ENCODE data around the gene ADAMTS2.

ADAMTS2 gene

GRCh38 chr5:179146277-179146676 lies 199.0 kb downstream of the ADAMTS2 start:
- DNase-seq (ENCODE audit: low spot score): no peak
- no peak overlapping the region for H2AK5ac ChIP-seq (ENCODE audit: low read depth, low read length)
- no peak overlapping the region for H3K23ac ChIP-seq (ENCODE audit: low read depth, low read length, poor library complexity)
- H2BK5ac ChIP-seq (ENCODE audit: low read length): no peak overlapping the region
- no peak overlapping the region for H2BK12ac ChIP-seq (ENCODE audit: low read length)
- no peak overlapping the region for H3K4me2 ChIP-seq (ENCODE audit: insufficient read depth, low read length, poor library complexity, severe bottlenecking)
- H3K14ac ChIP-seq (ENCODE audit: low read length): no peak overlapping the region
- no peak overlapping the region for H3K4ac ChIP-seq (ENCODE audit: low read length)
- H3K27ac ChIP-seq (replicated peaks; ENCODE audit: low read length): no peak overlapping the region
- no peaks in the 10 kb centered on the region for H3K36me3 ChIP-seq (replicated peaks in 1 of 2; ENCODE audit: control insufficient read depth in 2 of 2, insufficient read depth in 2 of 2, low read length in 2 of 2)
- no peak overlapping the region for H3K4me3 ChIP-seq (ENCODE audit: low read length in 2 of 2)
- H4K91ac ChIP-seq (ENCODE audit: low read depth, low read length, poor library complexity): no peak overlapping the region
- peaks cover 0 to 4% (median 0%) of the 10 kb centered on the region in 3 experiments for H3K27me3 ChIP-seq (ENCODE audit: control insufficient read depth in 3 of 3, insufficient read depth in 3 of 3, low read depth in 1 of 3, low read length in 3 of 3)
- H3K79me1 ChIP-seq (ENCODE audit: low read depth, low read length): no peaks in the 10 kb centered on the region
- WGBS, 2 donors (ENCODE audit: extremely low coverage in 2 of 2, insufficient read length in 2 of 2, insufficient replicate concordance in 1 of 2): no CpG with 5 or more reads among the region's 10 CpGs
- no peak overlapping the region for H2BK15ac ChIP-seq (ENCODE audit: low read length)
- no peak overlapping the region for H2AFZ ChIP-seq (ENCODE audit: low read length)
- H3K9me3 ChIP-seq (replicated peaks in 1 of 2; ENCODE audit: control insufficient read depth in 2 of 2, insufficient read depth in 1 of 2, low read depth in 1 of 2, low read length in 2 of 2): no peaks in the 10 kb centered on the region
- no peak overlapping the region for H3K9ac ChIP-seq (ENCODE audit: low read depth, low read length, poor library complexity)
- H4K8ac ChIP-seq (ENCODE audit: low read depth, low read length): no peak overlapping the region
- no peaks in the 10 kb centered on the region for H3K4me1 ChIP-seq (ENCODE audit: control insufficient read depth in 2 of 2, insufficient read depth in 1 of 2, low read depth in 1 of 2, low read length in 2 of 2)
- H2BK120ac ChIP-seq (ENCODE audit: low read depth, low read length): no peak overlapping the region
- H3K18ac ChIP-seq (ENCODE audit: low read length): no peak overlapping the region

- WGBS, 2 donors (ENCODE audit: extremely low coverage in 2 of 2, insufficient read length in 2 of 2, insufficient replicate concordance in 1 of 2): no CpG with 5 or more reads among the region's 7 CpGs
- H3K9me3 ChIP-seq (replicated peaks in 1 of 2; ENCODE audit: control insufficient read depth in 2 of 2, insufficient read depth in 1 of 2, low read depth in 1 of 2, low read length in 2 of 2): no peaks in the 10 kb centered on the region
- H2BK15ac ChIP-seq (ENCODE audit: low read length): no peak overlapping the region
- no peak overlapping the region for H2AK5ac ChIP-seq (ENCODE audit: low read depth, low read length)
- no peak overlapping the region for H3K4me2 ChIP-seq (ENCODE audit: insufficient read depth, low read length, poor library complexity, severe bottlenecking)
- H3K79me1 ChIP-seq (ENCODE audit: low read depth, low read length): no peaks in the 10 kb centered on the region
- H2BK5ac ChIP-seq (ENCODE audit: low read length): no peak overlapping the region
- H2BK12ac ChIP-seq (ENCODE audit: low read length): no peak overlapping the region
- peak; percentile 45 for DNase-seq (ENCODE audit: low spot score)
- H3K27me3 ChIP-seq (ENCODE audit: control insufficient read depth in 3 of 3, insufficient read depth in 3 of 3, low read depth in 1 of 3, low read length in 3 of 3): no peaks in the 10 kb centered on the region
- H2BK120ac ChIP-seq (ENCODE audit: low read depth, low read length): no peak overlapping the region
- no peak overlapping the region for H3K18ac ChIP-seq (ENCODE audit: low read length)
- no peak overlapping the region for H3K4me3 ChIP-seq (ENCODE audit: low read length in 2 of 2)
- no peaks in the 10 kb centered on the region for H3K36me3 ChIP-seq (replicated peaks in 1 of 2; ENCODE audit: control insufficient read depth in 2 of 2, insufficient read depth in 2 of 2, low read length in 2 of 2)
- no peak overlapping the region for H3K27ac ChIP-seq (replicated peaks; ENCODE audit: low read length)
- H3K23ac ChIP-seq (ENCODE audit: low read depth, low read length, poor library complexity): no peak overlapping the region
- H4K91ac ChIP-seq (ENCODE audit: low read depth, low read length, poor library complexity): no peak overlapping the region
- no peak overlapping the region for H4K8ac ChIP-seq (ENCODE audit: low read depth, low read length)
- H3K4me1 ChIP-seq (ENCODE audit: control insufficient read depth in 2 of 2, insufficient read depth in 1 of 2, low read depth in 1 of 2, low read length in 2 of 2): no peaks in the 10 kb centered on the region
- H3K14ac ChIP-seq (ENCODE audit: low read length): no peak overlapping the region
- H3K9ac ChIP-seq (ENCODE audit: low read depth, low read length, poor library complexity): no peak overlapping the region
- H2AFZ ChIP-seq (ENCODE audit: low read length): no peak overlapping the region
- H3K4ac ChIP-seq (ENCODE audit: low read length): no peak overlapping the region
Observed at GRCh38 chr5:179143446-179143845, 201.8 kb downstream of the ADAMTS2 start.

- no peaks in the 10 kb centered on the region for H3K36me3 ChIP-seq (replicated peaks in 1 of 2; ENCODE audit: control insufficient read depth in 2 of 2, insufficient read depth in 2 of 2, low read length in 2 of 2)
- no CpG with 5 or more reads among the region's 3 CpGs for WGBS, 2 donors (ENCODE audit: extremely low coverage in 2 of 2, insufficient read length in 2 of 2, insufficient replicate concordance in 1 of 2)
- no peak overlapping the region for H3K9ac ChIP-seq (ENCODE audit: low read depth, low read length, poor library complexity)
- no peak overlapping the region for H2AFZ ChIP-seq (ENCODE audit: low read length)
- DNase-seq (ENCODE audit: low spot score): no peak
- no peak overlapping the region for H3K4me2 ChIP-seq (ENCODE audit: insufficient read depth, low read length, poor library complexity, severe bottlenecking)
- H3K4me3 ChIP-seq (ENCODE audit: low read length in 2 of 2): no peak overlapping the region
- no peak overlapping the region for H2BK120ac ChIP-seq (ENCODE audit: low read depth, low read length)
- H3K4me1 ChIP-seq (ENCODE audit: control insufficient read depth in 2 of 2, insufficient read depth in 1 of 2, low read depth in 1 of 2, low read length in 2 of 2): no peaks in the 10 kb centered on the region
- H2AK5ac ChIP-seq (ENCODE audit: low read depth, low read length): no peak overlapping the region
- H3K9me3 ChIP-seq (replicated peaks in 1 of 2; ENCODE audit: control insufficient read depth in 2 of 2, insufficient read depth in 1 of 2, low read depth in 1 of 2, low read length in 2 of 2): no peaks in the 10 kb centered on the region
- no peak overlapping the region for H3K23ac ChIP-seq (ENCODE audit: low read depth, low read length, poor library complexity)
- H2BK15ac ChIP-seq (ENCODE audit: low read length): no peak overlapping the region
- H4K91ac ChIP-seq (ENCODE audit: low read depth, low read length, poor library complexity): no peak overlapping the region
- H3K14ac ChIP-seq (ENCODE audit: low read length): no peak overlapping the region
- no peaks in the 10 kb centered on the region for H3K27me3 ChIP-seq (ENCODE audit: control insufficient read depth in 3 of 3, insufficient read depth in 3 of 3, low read depth in 1 of 3, low read length in 3 of 3)
- H3K4ac ChIP-seq (ENCODE audit: low read length): no peak overlapping the region
- H3K79me1 ChIP-seq (ENCODE audit: low read depth, low read length): no peaks in the 10 kb centered on the region
- H2BK5ac ChIP-seq (ENCODE audit: low read length): no peak overlapping the region
- H3K18ac ChIP-seq (ENCODE audit: low read length): no peak overlapping the region
- no peak overlapping the region for H3K27ac ChIP-seq (replicated peaks; ENCODE audit: low read length)
- H2BK12ac ChIP-seq (ENCODE audit: low read length): no peak overlapping the region
- no peak overlapping the region for H4K8ac ChIP-seq (ENCODE audit: low read depth, low read length)
Observed at GRCh38 chr5:179142434-179143198, 202.6 kb downstream of the ADAMTS2 start.

- H3K18ac ChIP-seq (ENCODE audit: low read length): no peak overlapping the region
- no peak overlapping the region for H2BK120ac ChIP-seq (ENCODE audit: low read depth, low read length)
- H3K27ac ChIP-seq (replicated peaks; ENCODE audit: low read length): no peak overlapping the region
- H3K9me3 ChIP-seq (replicated peaks in 1 of 2; ENCODE audit: control insufficient read depth in 2 of 2, insufficient read depth in 1 of 2, low read depth in 1 of 2, low read length in 2 of 2): no peaks in the 10 kb centered on the region
- no CpG with 5 or more reads among the region's 1 CpG for WGBS, 2 donors (ENCODE audit: extremely low coverage in 2 of 2, insufficient read length in 2 of 2, insufficient replicate concordance in 1 of 2)
- no peak overlapping the region for H3K9ac ChIP-seq (ENCODE audit: low read depth, low read length, poor library complexity)
- H3K14ac ChIP-seq (ENCODE audit: low read length): no peak overlapping the region
- H3K4ac ChIP-seq (ENCODE audit: low read length): no peak overlapping the region
- no peak overlapping the region for H2AK5ac ChIP-seq (ENCODE audit: low read depth, low read length)
- H3K79me1 ChIP-seq (ENCODE audit: low read depth, low read length): no peaks in the 10 kb centered on the region
- H2AFZ ChIP-seq (ENCODE audit: low read length): no peak overlapping the region
- no peak overlapping the region for H4K8ac ChIP-seq (ENCODE audit: low read depth, low read length)
- H2BK15ac ChIP-seq (ENCODE audit: low read length): no peak overlapping the region
- no peak for DNase-seq (ENCODE audit: low spot score)
- peaks cover 0 to 3% of the 10 kb centered on the region in 2 donors for H3K4me1 ChIP-seq (ENCODE audit: control insufficient read depth in 2 of 2, insufficient read depth in 1 of 2, low read depth in 1 of 2, low read length in 2 of 2)
- no peaks in the 10 kb centered on the region for H3K27me3 ChIP-seq (ENCODE audit: control insufficient read depth in 3 of 3, insufficient read depth in 3 of 3, low read depth in 1 of 3, low read length in 3 of 3)
- no peak overlapping the region for H3K4me2 ChIP-seq (ENCODE audit: insufficient read depth, low read length, poor library complexity, severe bottlenecking)
- H3K4me3 ChIP-seq (ENCODE audit: low read length in 2 of 2): no peak overlapping the region
- no peak overlapping the region for H2BK12ac ChIP-seq (ENCODE audit: low read length)
- no peak overlapping the region for H3K23ac ChIP-seq (ENCODE audit: low read depth, low read length, poor library complexity)
- H4K91ac ChIP-seq (ENCODE audit: low read depth, low read length, poor library complexity): no peak overlapping the region
- no peak overlapping the region for H2BK5ac ChIP-seq (ENCODE audit: low read length)
- H3K36me3 ChIP-seq (replicated peaks in 1 of 2; ENCODE audit: control insufficient read depth in 2 of 2, insufficient read depth in 2 of 2, low read length in 2 of 2): no peaks in the 10 kb centered on the region
Observed at GRCh38 chr5:179141867-179142266, 203.4 kb downstream of the ADAMTS2 start.
